Measurements from ENCODE around the gene LRCH1.

LRCH1 gene

DNA sequence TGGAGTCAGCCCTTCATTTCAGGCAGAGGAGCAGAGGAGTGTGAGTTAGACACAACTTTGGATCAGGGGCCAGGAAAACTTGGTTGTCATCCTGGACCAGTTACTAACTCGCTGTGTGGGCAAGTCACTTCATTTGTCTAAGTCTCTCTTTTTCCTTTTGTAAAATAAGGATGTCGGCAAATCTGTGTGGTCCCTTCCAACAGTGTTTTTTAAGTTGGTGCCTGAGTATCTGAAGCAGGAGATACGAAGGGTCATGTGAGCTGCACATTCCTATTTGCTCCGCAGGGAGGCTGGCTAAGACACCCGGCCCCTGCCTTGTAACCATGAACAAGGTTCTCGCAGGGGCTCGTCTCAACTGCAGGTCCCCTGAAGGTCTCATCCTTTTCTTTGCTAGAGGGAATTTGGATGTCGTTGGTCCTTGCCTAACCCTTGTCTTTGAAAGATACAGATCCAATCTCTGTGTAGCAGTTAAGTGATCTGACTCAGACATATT lies 64.3 kb downstream of the LRCH1 start:
- no peak for FAIRE-seq

DNA sequence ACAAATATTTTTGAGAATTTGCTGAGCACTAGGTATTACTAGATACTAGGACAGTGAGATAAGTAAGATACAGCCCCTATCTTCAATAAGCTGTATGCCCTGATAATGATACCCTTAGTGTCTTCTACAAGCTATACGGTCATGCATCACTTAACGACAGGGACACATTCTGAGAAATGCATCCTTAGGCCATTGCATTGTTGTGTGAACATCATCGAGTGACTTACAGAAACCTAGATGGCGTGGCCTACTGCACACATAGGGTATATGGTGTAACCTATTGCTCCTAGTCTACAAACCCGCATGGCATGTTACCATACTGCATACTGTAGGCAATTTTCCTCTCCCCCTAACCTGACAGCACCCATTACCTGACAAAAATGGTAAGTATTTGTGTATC lies 64.9 kb downstream of the LRCH1 start:
- FAIRE-seq = no peak

DNA sequence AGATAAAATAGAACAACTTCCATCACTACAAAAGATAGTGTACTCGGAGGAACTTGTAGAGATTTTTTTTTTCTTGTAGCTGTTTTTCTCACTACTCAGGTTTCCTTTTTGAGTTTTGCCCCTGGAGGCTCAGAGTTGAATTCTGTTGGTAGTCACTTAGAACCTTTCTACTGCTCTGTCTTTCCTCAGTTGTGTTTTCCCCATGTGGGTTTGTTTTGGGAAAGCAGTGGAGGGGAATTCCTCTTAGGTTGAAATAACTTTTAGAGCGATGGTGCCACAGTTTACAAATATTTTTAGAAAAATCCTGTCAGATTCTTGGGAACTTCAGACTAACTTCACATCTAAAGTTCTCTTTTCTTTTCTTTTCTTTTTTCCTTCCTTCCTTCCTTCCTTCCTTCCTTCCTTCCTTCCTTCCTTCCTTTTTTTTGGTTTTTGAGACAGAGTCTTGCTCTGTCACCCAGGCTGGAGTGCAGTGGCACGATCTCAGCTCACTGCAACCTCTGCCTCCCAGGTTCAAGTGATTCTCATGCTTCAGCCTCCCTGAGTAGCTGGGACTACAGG lies 65.8 kb downstream of the LRCH1 start:
- FAIRE-seq = no peak

DNA sequence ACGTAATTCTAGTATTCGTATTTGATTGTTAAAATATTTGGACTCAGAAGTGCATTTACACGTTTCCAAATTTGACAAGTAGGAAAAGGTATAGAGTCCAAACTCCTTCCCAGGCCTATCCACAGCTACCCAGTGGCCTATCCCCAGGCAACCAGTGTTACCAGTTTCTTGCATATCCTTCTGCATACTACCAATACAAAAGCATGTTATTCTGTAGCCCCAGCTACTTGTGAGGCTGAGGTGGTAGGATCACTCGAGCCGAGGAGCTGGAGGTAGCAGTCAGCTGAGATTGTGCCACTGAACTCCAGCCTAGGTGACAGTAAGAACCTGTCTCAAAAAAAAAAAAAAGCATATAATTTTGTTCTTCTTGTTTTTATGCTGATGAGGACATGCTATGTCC lies 67.1 kb downstream of the LRCH1 start:
- FAIRE-seq = no peak

DNA sequence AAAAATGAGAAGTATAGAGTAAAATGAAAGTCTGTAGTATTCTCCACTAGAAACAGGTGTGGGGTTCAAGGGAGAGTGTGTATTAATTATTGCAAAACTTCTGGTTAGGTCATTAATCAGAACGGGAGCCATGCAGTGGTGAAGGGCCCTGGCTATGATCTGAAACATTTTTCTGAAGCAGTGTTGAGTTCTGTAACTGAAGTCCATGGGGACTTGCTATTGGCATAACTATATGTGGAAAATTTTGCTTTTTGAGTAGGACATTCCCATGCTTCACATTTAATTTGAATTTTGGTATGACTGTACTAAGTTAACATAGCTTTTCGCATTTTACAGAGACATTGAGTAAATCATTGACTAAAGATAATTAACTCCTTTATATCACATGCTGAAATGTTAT lies 67.5 kb downstream of the LRCH1 start:
- no peak for FAIRE-seq

DNA sequence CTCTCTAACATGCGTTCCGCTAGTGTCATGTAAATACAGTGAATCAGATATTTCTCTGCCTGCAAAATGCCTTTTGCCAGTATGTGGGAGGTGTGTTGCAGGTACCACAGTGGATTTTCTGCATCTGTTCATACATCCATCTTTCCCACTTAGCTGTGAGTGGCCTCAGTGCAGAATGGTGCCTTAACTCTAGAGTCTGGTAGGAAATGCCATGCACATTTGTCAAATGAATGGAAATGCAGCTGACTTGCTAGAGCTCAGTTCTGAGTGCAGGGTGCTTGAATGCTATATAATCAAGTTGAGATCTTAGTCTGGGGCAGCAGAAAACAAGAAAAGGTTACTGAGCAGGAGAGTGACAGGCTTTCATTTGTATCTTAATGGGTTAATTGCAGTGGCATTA lies 68.2 kb downstream of the LRCH1 start:
- FAIRE-seq = no peak

DNA sequence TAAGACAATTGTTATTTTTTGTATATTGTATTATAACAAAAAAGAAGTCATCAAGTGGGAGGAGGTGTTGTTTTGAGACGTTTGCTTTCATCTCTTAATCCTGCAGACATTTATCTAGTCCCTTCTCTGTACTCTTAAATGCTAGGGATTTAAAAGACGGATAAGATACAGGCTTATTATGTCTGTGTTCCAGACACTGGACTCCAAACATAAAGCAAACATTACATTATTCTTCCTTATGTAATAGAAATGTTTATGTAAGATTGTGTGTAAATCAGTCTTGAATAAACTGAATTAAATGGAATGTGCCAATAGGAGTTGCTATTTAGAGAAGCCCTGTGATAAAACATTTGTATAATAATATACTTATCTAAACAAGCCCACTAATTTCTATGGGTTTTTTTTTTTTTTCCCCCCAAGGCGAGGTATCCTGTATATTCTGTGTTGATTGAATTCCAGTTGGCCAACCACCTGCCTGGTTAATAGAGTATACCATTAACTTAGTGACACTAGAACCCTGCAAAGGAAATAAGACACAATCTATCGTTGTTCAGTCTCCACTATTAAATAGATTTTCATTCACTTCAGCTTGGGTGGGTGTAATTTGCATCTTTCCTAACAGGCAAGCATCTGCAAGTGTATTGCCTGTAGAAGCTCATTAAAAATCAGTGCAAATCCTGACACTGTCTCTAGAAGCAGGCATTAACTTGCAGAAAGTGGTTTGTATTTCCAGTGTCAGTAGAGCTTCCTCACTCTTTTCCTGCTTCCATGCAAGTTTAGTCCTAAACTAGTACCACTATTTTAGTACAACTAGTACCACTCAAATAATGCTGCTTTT lies 69.0 kb downstream of the LRCH1 start:
- no peak for FAIRE-seq

DNA sequence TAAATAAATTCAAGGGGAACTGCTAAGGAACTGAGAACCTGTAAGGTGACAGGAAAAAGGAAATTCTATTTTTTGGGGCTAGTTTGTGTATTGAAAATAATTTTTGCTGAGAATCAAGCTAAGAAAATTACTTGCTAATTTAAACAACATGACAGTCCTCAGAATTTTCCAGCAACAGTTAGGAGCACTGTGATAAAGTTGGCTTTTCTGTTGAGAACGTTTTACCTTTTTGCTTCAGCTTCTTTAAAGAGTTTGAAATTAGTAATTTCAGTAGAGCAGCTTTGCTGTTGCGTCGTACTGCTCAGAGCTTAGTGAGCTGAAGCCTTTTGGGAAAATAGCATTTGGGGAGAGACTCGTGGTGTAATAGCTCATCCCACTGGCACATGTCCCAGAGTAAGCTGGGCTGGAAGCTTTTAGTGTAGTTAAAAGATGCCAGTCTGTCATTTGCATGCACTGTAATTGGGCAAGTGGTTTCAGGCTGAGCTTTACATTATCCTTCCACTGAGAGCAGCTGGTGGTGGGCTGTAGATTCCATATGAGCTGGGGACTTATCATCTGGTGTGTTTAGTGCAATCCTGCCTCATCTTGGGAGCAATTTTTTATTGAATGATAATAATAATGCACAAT lies 69.8 kb downstream of the LRCH1 start:
- FAIRE-seq = no peak

DNA sequence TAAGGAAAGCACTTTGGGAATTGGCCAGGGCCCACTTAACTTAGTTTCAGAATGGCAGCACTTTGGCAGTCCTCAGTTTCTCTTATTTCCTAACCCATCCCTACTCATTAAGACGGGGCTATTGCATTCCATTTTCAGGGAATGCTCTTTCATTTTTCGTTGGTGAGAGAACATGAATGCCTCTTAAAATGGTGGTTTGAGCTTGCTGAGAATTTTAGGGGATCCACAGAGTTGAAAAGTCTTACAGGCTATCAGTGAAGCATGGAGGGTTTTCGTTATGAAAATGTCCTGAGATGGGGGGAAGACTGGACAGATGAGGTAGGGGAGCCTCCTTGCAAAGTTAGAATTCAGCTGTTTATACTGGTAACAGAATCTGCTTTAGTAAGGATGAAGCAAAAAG lies 71.4 kb downstream of the LRCH1 start:
- no peak for FAIRE-seq

DNA sequence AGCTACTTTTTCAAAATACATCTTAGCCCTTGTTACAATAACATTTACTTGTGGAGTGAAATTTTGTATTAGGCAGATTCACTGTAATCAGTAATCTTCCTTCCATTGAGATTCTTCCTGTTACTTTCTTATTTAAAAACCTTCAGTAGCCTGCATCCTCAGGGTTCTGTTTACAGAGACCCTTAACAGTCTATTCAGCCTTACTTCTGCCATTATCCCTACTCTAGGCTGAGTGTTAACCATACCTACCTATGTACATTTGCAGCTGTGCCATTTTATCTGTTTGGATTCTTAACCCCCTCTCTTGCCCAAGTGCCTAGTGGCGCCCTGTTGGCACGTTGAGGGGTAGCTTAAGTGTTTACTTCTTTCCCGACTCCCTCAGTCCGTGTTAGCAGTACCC lies 71.9 kb downstream of the LRCH1 start:
- no peak for FAIRE-seq

DNA sequence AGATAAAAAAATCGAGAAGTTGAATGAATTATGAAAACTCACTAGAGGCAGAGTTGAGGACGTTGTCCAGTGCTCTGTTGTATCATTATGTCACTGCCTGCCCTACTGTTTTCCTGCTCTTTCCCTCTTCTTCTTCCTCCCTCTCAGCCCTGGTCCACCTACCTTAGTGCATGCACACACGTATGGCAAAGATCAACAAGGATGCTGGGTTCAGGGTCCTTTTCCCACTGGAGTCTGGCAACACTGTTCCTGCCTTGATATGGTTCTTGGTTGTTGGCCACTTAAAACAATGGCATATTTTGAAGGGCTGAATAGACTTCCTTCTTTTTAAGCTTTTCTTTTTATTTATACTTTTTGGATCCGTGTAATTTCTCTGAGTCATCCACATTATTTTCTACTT lies 74.5 kb downstream of the LRCH1 start:
- no peak for FAIRE-seq

DNA sequence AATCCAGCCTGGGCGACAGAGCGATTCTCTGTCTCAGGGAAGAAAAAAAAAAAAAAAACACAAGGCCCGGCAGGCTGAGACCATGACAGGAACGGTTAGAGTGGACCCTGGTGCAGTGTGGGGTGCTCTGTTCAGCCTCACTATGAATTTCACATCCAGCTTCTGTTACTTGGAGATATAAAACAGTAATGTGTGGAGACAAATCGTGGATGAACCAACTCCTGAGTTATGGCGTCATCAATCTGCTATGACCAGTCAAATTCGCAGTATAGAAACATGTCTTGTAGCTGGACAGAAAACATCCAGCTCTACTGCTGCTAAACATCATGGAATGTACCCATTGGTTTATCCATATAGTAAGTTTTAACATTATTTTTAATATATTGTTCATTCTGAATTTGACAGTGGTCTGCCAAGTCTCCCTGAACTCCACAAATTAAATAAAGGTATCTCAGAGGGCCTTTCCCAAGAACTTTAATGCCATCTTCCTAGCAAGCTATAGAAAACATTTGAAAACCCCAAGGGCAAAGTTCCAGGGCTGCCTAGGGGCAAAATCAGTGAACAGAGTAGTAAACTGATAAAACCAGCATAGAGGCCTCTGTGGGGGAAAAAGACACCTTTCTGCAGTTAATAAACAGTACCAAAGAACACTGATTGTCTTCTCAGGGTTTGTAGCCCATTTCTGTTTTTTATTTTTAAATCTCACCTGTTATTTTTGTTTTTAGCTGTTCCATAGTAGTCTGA lies 75.8 kb downstream of the LRCH1 start:
- no peak for FAIRE-seq

DNA sequence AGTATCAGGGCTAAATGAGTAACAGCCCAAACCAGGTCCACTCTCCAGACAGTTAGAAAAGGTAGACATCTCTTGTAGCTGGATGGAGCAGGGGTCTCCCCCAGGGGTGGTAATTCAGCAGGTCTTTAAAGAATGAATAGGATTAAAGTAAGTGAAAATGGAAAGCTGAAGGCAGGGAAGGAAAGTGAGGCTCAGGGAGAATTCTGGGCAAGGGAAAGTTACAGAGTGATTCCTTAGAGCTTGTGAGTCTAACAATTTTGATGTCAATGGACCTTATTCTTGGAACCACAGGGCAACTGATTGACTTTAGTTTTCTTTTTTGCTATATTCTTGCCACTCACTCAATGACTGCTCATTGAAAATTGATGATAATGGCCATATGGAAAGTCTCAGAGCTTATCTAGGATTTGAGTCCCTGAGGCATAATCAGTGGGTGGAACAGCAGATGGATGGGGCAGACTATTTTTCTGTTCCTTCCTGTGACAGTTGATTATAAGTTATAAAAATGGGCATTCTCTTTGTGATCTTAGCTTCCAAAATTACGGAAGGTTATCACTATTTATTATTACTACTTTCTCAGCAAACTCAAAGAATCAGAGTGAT lies 76.9 kb downstream of the LRCH1 start:
- no peak for FAIRE-seq

DNA sequence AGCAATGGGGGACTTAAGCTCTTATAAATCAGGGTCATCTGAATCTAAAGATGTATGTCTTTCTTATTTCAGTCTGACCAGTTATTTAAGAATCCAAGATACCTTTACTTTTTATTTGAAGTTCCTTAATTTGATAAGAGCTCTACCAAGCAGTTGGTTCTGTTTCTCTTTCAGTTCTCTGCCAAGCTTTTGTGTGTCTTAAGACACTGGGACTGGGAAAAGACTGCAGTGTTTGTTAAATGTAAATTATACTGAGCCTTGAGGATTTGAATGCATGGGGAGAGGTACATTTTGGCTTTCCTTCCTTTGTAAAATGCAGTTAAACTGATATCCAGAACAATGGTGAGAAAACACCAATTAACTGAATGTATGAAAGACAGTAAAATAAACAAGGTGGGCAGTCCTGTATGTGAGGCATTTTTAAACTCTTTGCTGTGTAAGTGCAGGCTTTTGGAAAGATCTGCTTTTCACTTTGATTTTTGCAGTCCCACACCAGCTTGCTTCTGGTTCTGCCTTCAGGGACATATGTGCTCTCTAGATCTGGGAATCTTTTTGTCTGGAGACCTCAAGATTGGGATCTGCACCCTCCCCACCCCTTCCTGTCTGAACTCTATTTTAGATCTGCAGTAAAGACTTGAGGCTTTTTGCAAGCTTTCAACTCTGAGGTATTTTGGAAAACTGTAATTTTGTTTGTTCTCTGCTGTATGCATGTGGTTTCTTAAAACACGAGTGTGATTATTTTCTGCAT lies 77.6 kb downstream of the LRCH1 start:
- no peak for FAIRE-seq

DNA sequence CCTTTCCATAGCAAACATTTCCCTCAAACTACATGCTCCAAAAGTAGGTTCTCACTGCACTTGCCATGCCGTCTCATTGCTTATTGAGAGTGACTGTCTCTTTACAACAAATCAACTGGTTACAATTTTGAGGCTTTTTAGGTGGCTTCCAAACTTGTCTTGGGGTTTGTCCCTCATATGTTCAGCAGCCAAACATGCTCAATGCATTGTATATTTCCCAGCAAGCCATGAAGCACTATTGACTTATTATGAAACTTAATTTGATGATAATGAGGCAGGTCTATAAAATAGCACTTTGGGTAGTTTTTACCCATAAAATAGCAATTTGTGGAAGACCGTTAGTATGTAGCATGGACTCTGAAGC lies 78.2 kb downstream of the LRCH1 start:
- no peak for FAIRE-seq

DNA sequence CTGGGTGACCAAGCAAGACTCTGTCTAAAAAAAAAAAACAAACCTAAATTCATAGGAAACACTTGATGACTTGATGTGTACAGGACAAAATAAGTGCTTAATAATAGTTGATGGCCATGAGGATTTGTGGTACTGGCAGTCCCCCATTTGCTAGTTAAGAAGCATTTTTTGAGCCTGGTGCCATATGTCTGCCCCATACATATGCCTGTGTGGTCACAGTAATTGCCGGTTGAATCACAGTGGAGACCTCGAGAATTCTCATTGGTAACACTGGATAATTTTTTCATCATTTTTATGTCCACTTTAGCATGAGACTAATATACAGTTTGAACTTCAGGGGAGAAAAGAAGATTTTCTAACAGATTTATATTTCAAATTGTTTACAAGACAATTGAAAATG lies 79.2 kb downstream of the LRCH1 start:
- no peak for FAIRE-seq

DNA sequence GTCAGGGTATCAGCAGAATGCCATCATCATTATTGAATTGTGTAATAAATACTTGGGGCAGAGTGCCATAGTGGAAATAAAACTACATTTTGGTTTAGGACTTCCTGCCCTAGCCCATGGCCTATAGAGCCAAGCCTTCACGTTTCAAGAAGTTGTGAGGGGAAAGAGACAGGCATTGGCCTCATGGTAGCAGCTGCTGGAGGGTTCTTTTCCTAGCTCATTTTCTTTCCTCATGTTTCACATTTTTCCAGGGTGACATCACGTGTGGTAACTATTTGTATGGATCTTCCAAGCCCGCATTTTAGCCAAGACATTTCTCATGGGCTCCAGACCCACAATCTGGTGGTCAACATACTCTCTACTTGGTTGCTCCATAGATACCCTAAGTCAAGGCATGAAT lies 80.4 kb downstream of the LRCH1 start:
- FAIRE-seq = no peak

DNA sequence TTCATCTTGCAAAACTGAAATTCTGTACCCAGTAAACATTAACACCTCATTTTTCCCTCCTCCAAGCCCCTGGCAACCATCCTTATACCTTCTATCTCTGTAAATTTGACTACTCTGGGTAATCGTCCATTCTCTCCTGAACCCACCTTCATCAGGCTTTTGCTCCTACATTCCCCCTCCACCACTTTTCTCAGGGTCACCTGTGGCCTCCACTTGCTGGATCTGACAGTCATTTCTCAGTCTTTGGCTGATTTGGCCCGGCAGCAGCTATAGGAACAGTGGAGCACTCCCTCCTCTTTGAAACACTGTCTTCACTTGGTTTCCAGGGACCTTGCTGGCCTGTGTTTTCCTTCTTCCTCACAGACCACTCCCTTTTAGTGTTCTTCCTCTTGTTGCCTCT lies 83.5 kb downstream of the LRCH1 start:
- no peak for FAIRE-seq

DNA sequence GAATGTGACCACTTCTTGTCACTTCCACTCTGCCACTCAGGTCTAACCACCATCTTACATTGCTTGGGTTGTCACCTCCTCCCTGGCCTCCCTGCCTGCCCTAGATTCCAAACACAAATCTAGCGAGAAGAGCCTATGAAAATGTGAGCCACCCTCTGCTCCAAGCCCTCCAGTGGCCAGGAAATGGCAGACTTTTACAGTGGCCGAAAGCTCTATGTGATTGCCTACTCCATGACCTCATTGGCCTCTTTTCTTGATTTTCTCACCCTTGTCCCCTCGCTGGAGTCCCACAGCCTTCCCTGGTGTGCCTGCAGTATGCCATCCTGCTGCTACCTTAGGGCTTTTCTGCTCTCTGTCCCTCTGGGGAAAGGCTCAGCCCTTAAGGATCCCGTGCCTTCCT lies 84.2 kb downstream of the LRCH1 start:
- FAIRE-seq = no peak

DNA sequence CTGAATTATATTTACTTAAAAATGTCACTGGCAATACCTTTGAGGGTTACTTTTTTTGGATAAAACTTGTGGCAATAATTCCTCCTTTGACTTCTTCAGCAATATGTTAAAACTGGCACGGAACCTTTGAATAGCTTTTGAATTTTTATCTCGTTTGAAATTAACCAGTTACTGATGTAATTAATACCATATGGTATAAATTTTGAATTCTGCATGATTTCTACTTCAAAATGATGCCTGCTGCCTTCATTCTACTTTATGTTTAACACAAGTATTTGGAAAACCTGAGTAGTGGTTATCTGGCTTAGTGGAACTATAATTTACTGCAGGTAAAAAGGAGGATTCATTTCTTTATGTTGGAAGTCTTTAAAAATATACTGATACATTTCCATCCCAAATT lies 85.3 kb downstream of the LRCH1 start:
- no peak for FAIRE-seq

DNA sequence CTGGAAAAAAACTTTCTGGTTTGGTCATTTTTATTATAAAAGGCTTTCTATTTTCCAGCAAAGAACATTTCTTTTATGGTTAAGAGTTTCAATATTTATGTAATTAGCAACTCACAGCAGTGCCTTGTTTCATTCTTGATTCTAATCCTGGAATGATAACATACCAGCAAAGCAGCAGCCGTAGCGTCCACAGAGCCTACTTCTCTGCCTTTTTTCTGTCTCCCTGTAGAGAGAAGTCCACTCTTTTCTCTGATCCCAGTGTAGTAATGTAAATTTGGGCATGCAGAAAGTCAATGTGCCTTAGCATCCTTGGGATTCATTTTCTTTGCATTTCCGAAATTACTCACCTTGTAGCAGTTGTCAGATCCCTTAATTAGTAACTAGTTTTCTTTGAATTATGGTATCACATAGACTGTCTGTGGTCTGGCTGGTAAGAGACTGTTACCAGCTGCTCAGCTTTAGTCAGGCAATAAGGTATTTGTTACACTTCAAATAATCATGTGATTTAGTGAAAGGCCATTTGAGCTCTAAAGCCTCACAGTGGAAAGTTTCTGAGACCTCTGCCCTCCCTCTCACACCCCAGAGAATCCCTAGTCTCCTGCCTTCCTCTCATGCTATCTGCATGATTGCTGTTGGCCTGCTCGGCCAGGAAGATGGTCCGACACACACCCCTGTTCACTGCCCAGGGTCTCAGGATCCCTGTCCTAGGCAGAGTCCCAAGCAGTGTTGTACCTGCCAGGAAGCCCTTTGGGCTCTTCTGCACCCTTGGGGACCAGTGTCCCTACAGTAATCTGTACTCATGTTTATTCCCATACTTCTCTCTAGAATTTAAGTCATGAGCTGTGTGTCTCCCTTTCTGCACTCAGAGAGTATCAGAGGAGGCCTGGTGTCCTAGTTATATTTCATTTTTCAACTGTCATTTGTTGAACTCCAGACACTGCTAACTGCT lies 86.3 kb downstream of the LRCH1 start:
- no peak for FAIRE-seq
